Stimulated activated naive CD8-positive, alpha-beta T cell treated with anti-CD3 and anti-CD28 coated beads, Interleukin-15, Interleukin-2, amounts not matched to agents 100 U/mL and 50 U/mL, for 24 hours (primary cell): ENCODE measurements around the gene PVALB.

Experiments used
- ATAC-seq: fragments of 150-1000 bp; cut with Tn5 transposase; one replicate; pipeline ENCODE4 v1.10.0; 2021
- DNase-seq: peaks from one replicate; pipeline ENCODE4 v3.0.0; 2021

The PVALB gene

DNA sequence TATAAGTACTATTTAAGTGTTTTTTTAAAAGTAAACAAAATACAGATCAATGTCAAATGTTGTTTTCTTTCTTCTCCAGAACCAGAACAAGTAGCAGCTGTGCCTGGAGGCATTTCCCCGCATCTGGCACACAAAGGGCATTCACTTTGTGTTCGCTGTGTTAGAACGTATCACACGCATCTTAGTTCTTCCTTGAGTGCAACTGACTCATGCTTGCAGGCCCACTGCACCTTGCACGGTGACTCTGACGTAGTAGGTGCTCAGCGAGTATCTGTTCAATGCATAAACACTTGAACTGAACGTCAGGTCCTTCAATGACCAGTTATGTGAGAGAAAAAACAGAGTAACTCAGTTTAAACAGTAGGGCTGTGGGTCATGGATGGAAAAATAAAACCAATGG lies 44.4 kb downstream of the PVALB start:
- DNase-seq (no peak), ATAC-seq (no peak)

GRCh38 chr22:36771356-36772063 lies 45.3 kb downstream of the PVALB start:
- ATAC-seq = no peak

GRCh38 chr22:36770513-36771231 lies 46.2 kb downstream of the PVALB start:
- ATAC-seq = no peak

More at GRCh38 chr22:36771356-36772063, 45.3 kb downstream of the PVALB start:
- DNase-seq = no peak

DNA sequence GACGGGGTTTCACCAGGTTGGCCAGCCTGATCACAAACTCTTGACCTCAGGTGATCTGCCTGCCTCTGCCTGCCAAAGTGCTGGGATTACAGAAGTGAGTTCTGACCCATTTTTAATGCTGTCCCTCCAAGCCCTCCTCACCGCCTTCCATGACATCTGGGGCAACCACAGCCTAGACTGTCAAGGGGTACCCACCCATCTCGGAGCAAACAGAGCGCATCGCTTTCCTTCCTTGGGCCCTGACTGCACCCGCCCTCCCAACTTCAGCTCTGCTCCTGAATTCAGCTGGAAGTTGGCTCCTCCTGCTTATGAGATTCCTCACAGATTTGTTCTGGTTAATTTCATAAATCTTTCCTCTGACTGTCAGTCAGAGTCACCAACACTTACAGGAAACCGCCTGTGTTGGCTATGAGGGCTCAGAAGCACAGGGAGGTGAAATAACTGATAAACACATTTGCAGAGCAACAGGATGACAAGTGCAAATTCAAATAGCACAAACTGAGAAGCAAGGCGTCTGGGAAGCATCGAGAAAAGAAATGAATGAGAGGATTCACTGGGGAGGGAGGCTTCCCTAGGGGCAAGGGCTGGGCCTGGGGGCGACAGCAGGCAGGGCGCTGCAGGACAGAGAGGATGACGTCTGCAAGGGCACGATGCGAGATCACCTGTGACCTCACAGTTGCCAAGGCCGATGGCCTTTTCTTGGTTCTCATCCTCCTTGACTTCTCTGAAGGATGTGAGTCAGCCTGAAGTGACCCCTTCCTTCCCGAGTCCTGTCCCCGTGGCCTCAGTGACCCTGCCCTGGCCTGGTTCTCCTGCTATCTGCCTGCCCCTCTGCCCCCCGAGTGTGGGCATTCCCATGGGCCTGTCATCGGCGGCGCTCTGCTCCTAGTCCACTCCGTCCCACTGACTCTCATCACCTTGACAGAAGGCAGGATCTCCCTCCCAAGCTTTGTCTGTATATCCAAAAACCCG lies 47.0 kb downstream of the PVALB start:
- DNase-seq (no peak), ATAC-seq (no peak)

More at GRCh38 chr22:36770513-36771231, 46.2 kb downstream of the PVALB start:
- DNase-seq = no peak

DNA sequence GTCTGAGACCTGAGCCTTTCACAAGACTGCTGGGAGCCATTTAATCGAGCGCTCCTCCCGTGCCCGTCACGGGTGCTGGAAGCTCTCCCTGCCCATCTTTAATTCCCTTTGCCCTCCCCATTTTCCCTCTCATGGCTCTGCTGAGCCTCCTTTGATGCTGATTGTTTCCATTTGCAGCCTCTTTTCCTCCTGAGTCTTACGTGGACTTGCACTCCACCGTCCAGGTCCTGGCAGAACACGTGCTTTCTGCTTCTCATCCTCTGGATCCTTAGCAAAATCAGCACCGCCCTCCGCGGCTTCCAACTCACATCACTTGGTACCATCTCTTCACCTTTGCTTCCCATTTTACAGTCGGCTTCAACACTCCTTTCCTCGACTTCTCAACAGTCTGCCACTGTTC lies 48.2 kb downstream of the PVALB start:
- DNase-seq (no peak), ATAC-seq (no peak)

DNA sequence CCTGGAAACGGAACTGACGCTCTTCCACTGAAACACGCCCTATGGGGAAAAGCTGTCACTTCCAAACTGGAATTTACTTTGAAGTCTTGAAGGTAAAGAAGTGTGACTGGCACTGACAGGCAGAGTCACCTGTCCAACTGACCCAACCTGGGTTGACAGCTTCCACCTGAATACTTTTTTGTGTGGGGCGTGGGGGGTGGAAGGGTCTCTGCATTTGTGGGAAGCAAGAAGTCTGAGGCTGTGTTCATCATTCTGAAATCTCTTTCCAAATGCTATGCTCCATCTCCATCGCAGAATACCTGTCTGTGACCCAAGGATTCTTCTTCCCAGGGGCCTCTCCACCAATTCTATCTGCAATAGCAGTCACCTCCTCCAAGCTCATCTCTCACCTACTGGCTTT lies 48.7 kb downstream of the PVALB start:
- ATAC-seq = no peak
- DNase-seq = no peak

GRCh38 chr22:36767035-36767775 lies 49.6 kb downstream of the PVALB start:
- DNase-seq = no peak

DNA sequence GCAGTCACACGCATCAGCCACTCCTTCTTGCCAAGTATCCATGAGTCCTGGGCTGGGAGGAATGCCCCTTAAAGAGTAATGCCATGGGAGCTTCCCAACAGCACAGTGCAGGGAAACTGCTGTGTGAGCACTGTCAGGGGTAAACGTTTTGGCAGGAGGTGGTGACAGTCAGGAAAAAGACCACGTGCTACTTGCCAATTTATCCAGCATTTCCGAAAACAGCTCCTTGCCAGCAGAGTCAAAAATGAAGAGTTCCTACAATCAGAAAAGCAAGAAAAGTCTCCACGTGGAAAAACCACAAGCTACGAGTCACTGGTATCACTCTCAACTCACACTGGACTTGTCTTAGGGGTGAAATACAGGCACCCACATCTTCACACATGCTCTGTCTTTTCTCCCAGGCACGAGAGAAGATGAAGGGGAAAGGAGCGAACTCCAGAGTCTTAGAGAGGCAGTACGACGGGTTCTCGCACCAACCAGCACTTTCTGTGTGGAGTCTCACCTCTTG lies 50.8 kb downstream of the PVALB start:
- ATAC-seq (no peak), DNase-seq (no peak)

More at GRCh38 chr22:36767035-36767775, 49.6 kb downstream of the PVALB start:
- no peak for ATAC-seq

DNA sequence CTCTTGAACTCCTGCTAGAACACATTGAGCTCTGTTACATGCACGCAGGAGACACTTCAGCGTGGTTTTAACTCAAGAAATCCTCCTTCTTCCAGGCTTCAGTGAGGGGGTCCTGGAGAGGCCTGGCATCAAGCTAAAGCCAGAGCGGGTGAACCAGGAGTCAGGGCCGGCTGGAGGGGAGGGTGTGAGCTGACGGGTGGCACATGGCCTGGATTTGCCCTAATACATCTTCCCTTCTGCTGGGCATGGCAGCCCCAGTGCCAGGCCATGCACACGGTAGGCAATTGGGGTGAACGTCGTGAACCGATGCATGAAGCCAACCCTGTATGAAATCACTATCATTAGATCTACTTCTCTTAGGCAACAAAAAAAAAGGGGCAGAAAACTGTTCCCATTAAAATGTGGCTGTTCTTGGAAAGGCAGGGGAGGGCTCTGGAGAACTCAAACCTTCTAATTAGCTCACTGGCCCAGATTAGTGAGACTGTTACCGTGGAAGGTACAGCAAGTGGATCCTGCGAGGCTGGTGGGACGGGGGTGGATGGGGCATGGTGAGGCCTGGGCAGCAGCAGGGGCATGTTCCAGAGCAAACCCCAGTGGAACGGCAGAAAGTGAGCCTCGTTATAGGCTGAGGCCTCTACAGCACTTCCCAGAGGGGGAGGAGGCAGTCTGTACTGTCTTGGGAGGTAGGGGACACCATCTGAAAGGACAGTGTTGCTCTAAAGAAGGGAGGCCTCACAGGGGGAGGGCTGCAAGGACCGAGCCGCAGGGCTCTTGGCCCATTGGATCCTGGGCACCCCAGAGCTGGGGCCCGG lies 51.5 kb downstream of the PVALB start:
- DNase-seq (no peak), ATAC-seq (no peak)

DNA sequence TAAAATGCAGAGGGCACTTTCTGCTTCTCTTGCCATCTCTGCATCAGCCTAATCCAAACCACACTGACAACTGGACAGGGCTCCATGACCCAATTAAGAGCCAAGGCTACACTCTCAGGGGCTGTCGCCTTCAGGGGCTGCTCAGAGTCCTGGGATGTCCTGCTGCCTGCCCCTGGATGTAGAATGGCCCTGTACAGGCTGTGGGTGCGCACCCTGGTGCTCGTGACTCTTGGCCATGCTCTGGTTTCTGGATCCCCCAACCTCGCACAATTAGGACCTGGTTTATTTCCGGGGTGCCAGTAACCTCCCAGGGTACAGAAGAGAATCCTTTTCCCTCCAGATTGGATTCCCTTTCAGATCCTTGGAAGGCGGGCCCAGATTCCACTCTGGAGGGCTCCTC lies 52.2 kb downstream of the PVALB start:
- ATAC-seq (no peak), DNase-seq (no peak)

DNA sequence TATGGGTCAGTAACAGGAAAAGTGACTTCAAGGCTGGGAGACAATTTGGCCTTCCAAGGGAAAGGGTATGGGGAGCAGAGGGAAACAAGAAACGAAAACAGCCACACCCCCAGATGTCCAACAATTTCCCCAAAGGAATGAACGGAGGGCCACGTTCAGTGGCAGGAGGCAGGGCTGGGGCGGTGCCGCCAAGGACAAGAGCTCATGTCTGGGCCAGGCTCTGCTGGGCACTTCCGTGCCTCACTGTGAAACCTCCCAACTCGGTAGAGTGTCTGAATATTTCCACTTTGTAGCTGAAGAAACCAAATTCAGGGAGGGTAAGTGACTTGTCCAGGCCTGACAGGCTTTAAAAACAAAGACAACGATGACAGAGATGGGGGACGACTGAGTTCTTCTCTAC lies 52.8 kb downstream of the PVALB start:
- DNase-seq (no peak), ATAC-seq (no peak)

DNA sequence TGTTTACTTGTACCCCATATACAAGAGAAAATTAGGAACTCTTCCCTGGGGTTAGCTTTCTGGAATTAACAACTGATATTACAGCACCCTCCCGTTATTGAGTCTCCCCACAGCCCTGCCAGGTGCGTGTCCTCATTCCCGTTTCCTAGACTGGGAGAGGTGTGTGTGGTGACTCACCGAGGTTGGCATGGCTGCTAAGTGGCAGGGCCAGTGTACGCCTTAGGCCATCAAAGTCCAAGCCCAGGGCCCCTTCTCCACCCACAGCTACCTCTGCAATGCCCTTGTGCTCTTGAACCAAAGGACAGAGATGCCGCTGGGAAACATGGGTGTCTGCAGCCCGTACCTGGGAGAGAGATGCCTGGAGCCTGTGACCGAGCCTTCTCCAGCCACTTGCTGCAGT lies 53.3 kb downstream of the PVALB start:
- DNase-seq (no peak), ATAC-seq (no peak)

GRCh38 chr22:36762687-36763260 lies 54.1 kb downstream of the PVALB start:
- ATAC-seq = no peak
- no peak for DNase-seq

- DNase-seq (no peak), ATAC-seq (no peak)
Observed at GRCh38 chr22:36761553-36762240, 55.1 kb downstream of the PVALB start.

- no peak for DNase-seq
- ATAC-seq = no peak
Observed at GRCh38 chr22:36760786-36761185, 56.0 kb downstream of the PVALB start.

- ATAC-seq (no peak), DNase-seq (no peak)
Observed at GRCh38 chr22:36759481-36760159, 57.2 kb downstream of the PVALB start.

GRCh38 chr22:36758792-36759271 lies 58.0 kb downstream of the PVALB start:
- DNase-seq = no peak
- no peak for ATAC-seq

- ATAC-seq (peak; percentile 87), DNase-seq (peak; percentile 83)
Observed at GRCh38 chr22:36757668-36758211, 59.1 kb downstream of the PVALB start.
